ENCODE measurements around the gene PPFIBP1.
A peak's percentile ranks its signal among the peaks of the same experiment; 100 is the strongest.
"Not testable (repeated sequence)": the region's sequence is repeated elsewhere in the genome, so short reads cannot be mapped to it uniquely, and the experiment has no call there.

The PPFIBP1 gene

GRCh38 chr12:27730097-27730588 is 206.1 kb downstream of the PPFIBP1 start:
- DNase-seq: no peak

GRCh38 chr12:27732281-27732680 is 208.3 kb downstream of the PPFIBP1 start:
- no peak for DNase-seq

GRCh38 chr12:27733052-27733656 is 209.1 kb downstream of the PPFIBP1 start:
- peak; percentile 18 for DNase-seq

- no peak for DNase-seq
Observed at GRCh38 chr12:27733791-27734190, 209.8 kb downstream of the PPFIBP1 start.

- DNase-seq: not testable (repeated sequence)
Observed at GRCh38 chr12:27734321-27734720, 210.3 kb downstream of the PPFIBP1 start.

GRCh38 chr12:27743601-27744000 is 219.6 kb downstream of the PPFIBP1 start:
- DNase-seq: no peak
